HepG2 (cell line): Measurements from ENCODE around the gene FAM174C. TPM values are rescaled to one million over a fixed set of nuclear protein-coding genes. Genes with fewer than 3 reads are reported as not detected.

Experiments
- ATAC-seq: fragments of 200-7000 bp; cut with Tn5 transposase; 3 replicates; pipeline ENCODE4 v1.9.1; 2020; ENCODE audit warnings: mild to moderate bottlenecking, moderate library complexity
- Bru-seq: library from RNA; stranded (reverse); fragments of 400-500 nt; gene quantifications from one replicate; lab custom pipeline; 2021; lab: Mats Ljungman, UMichigan
- BruChase-seq, 2 experiments: library from RNA; stranded (reverse); fragments of 400-500 nt; gene quantifications; one replicate each; lab custom pipeline; 2021; lab: Mats Ljungman, UMichigan
- BruUV-seq: library from RNA; stranded (reverse); fragments of 400-500 nt; replicated peaks from 2 replicates; lab custom pipeline; 2021; lab: Mats Ljungman, UMichigan
- CTCF ChIA-PET: fragments of 300-600 bp; formaldehyde crosslinking; extraction: SDS; loops from one replicate; lab custom pipeline; 2021; ENCODE audit warnings: low total read pairs, inconsistent platforms, low intra/inter-chr PET ratio; lab: Yijun Ruan, JAX
- POLR2A ChIA-PET: fragments of 350-600 bp; sonication (Branson Sonifier 250); formaldehyde crosslinking; loops from one replicate; lab custom pipeline; 2020; ENCODE audit warnings: antibody characterized with exemption, inconsistent platforms; lab: Yijun Ruan, JAX
- DNase-seq: peaks from one replicate; pipeline ENCODE4 v3.0.0-alpha.2; 2015; ENCODE audit warnings: low spot score
- FAIRE-seq: peaks from 3 replicates; lab custom pipeline; 2011; peaks lifted over from hg19 to GRCh38; lab: Jason Lieb, UNC
- H2AFZ ChIP-seq: one replicate; pipeline ENCODE4 v1.6.1; 2011; ENCODE audit warnings: low read length, inconsistent platforms
- H3K27ac ChIP-seq: fragments of 300-600 bp; 3 replicates; pipeline ENCODE4 v1.8.0; 2011; ENCODE audit warnings: mixed run types, mild to moderate bottlenecking, mixed read lengths, low read length, inconsistent platforms; ENCODE audit not compliant: insufficient read depth; ENCODE audit errors: extremely low read length
- H3K27me3 ChIP-seq, 2 experiments: fragments of 200-600 bp in 1 of 2; 2 replicates in 1 of 2; 3 replicates in 1 of 2; pipeline versions ENCODE4 v1.6.0 to v1.8.0; 2011; ENCODE audit warnings: low read length in 2 of 2, mild to moderate bottlenecking in 2 of 2, moderate library complexity in 2 of 2, inconsistent platforms in 1 of 2; ENCODE audit not compliant: insufficient read depth in 2 of 2, control insufficient read depth in 1 of 2
- H3K36me3 ChIP-seq, 2 experiments: fragments of 200-600 bp in 1 of 2; replicated peaks in 1 of 2; 2 replicates in 1 of 2; 3 replicates in 1 of 2; pipeline versions ENCODE4 v1.5.1 to v1.8.0; 2011; ENCODE audit warnings: low read length in 2 of 2, inconsistent platforms in 1 of 2; ENCODE audit not compliant: insufficient read depth in 2 of 2, control insufficient read depth in 1 of 2
- H3K4me1 ChIP-seq: 2 replicates; pipeline ENCODE4 v1.5.1; 2012; ENCODE audit warnings: low read length, inconsistent platforms; ENCODE audit not compliant: insufficient read depth
- H3K4me2 ChIP-seq: 2 replicates; pipeline ENCODE4 v1.6.0; 2011; ENCODE audit warnings: low read depth, low read length, inconsistent platforms
- H3K4me3 ChIP-seq, 3 experiments: fragments of 200-600 bp in 1 of 3; sonication (generic), shearing (Covaris generic) in 1 of 3; replicated peaks in 1 of 3; 2 replicates each; pipeline ENCODE4 v1.5.1; 2011 to 2016; ENCODE audit warnings: low read length in 3 of 3, inconsistent platforms in 2 of 3, low read depth in 2 of 3, mild to moderate bottlenecking in 2 of 3, control low read depth in 1 of 3, mixed read lengths in 1 of 3; ENCODE audit not compliant: insufficient read depth in 1 of 3
- H3K79me2 ChIP-seq: one replicate; pipeline ENCODE4 v1.6.1; 2011; ENCODE audit warnings: low read length, inconsistent platforms; ENCODE audit not compliant: insufficient read depth
- H3K9ac ChIP-seq: 2 replicates; pipeline ENCODE4 v1.6.0; 2011; ENCODE audit warnings: mild to moderate bottlenecking, low read depth, low read length, inconsistent platforms; ENCODE audit not compliant: insufficient read depth
- H3K9me3 ChIP-seq: 2 replicates; pipeline ENCODE4 v1.5.1; 2012; ENCODE audit warnings: mild to moderate bottlenecking, low read length
- H4K20me1 ChIP-seq: 2 replicates; pipeline ENCODE4 v1.6.0; 2011; ENCODE audit warnings: inconsistent platforms, mild to moderate bottlenecking, low read length, moderate library complexity; ENCODE audit not compliant: insufficient read depth
- EHMT2 ChIP-seq: fragments of 200-600 bp; sonication (generic); IDR thresholded peaks from 2 replicates; pipeline ENCODE4 v1.7.0; 2017; ENCODE audit warnings: antibody characterized with exemption, low read depth, low read length, borderline replicate concordance
- HDAC1 ChIP-seq: sonication (generic); formaldehyde crosslinking; IDR thresholded peaks from 2 replicates; pipeline ENCODE4 v1.5.1; 2020; ENCODE audit warnings: mild to moderate bottlenecking, missing genetic modification reagents
- IKZF4 ChIP-seq: sonication (generic); formaldehyde crosslinking; IDR thresholded peaks from 2 replicates; pipeline ENCODE4 v1.5.1; 2020; ENCODE audit warnings: borderline replicate concordance, mild to moderate bottlenecking, low read depth, missing genetic modification reagents; ENCODE audit errors: not compliant biosample characterization
- MYC ChIP-seq: sonication (generic); formaldehyde crosslinking; IDR thresholded peaks from 2 replicates; pipeline ENCODE4 v1.9.0; 2021; ENCODE audit warnings: missing genetic modification reagents, borderline replicate concordance
- NKX3-1 ChIP-seq: sonication (generic); formaldehyde crosslinking; IDR thresholded peaks from 2 replicates; pipeline ENCODE4 v1.5.0; 2020; ENCODE audit warnings: missing genetic modification reagents
- ZFP36 ChIP-seq: fragments of 150-350 bp; IDR thresholded peaks from 2 replicates; pipeline ENCODE4 v1.6.1; 2018; ENCODE audit warnings: borderline replicate concordance, low read length, low read depth; ENCODE audit not compliant: partially characterized antibody
- ZNF614 ChIP-seq: IDR thresholded peaks from 2 replicates; pipeline ENCODE4 v1.6.1; 2018; ENCODE audit warnings: missing biosample characterization, missing genetic modification reagents, inconsistent platforms, borderline replicate concordance
- WGBS: methylation state at CpG from one replicate; pipeline ENCODE4 v1.1.6; 2017; ENCODE audit warnings: low lambda C conversion rate; 5-methylcytosine and 5-hydroxymethylcytosine counted together
- in situ Hi-C: cut with HindIII; loops from 2 replicates; pipeline ENCODE4 v1.10.0; 2017; ENCODE audit warnings: low pct_unique_long_range_greater_than_20kb; ENCODE audit not compliant: extremely low pct_ligation_motif_present
- intact Hi-C: fragments of 100-400 bp; cut with micrococcal nuclease; formaldehyde crosslinking; loops from one replicate; pipeline ENCODE4 v1.10.0; 2022; ENCODE audit not compliant: unreplicated experiment
- long read RNA-seq, 2 experiments: library from RNA in 1 of 2; library from polyadenylated mRNA in 1 of 2; stranded (forward) in 1 of 2; unstranded in 1 of 2; transcript quantifications; one replicate each; pipeline ENCODE4 v2.0.0, GENCODE V29; 2019 to 2022
- polyA minus RNA-seq, 3 experiments: library from RNA; depleted of rRNA, polyadenylated mRNA; stranded (reverse); fragments of >200 nt; gene quantifications; 2 replicates each; pipeline ENCODE4 v1.2.3, GENCODE V29; 2011; ENCODE audit warnings: low replicate concordance in 1 of 3
- polyA plus RNA-seq, 8 experiments: library from polyadenylated mRNA; depleted of rRNA in 3 of 8; stranded (reverse) in 7 of 8; unstranded in 1 of 8; fragments of >200 nt; fragmentation: Illumina TruSeq in 4 of 8; extraction: Trizol in 4 of 8; gene quantifications; 2 replicates each; pipeline versions ENCODE4 v1.2.1 to v1.2.3, GENCODE V29; 2011 to 2016; ENCODE audit warnings: low read depth in 4 of 8, missing spikeins in 1 of 8, mixed read lengths in 1 of 8; ENCODE audit not compliant: insufficient read depth in 1 of 8
- total RNA-seq, 5 experiments: library from RNA; depleted of rRNA; stranded (reverse); fragments of >200 nt; fragmentation: Illumina TruSeq; extraction: Trizol; gene quantifications; 2 replicates each; pipeline ENCODE4 v1.2.3, GENCODE V29; 2016; ENCODE audit warnings: low read depth in 1 of 5
- TF ChIP-seq, protein P1 (sequence below): sonication (generic); formaldehyde crosslinking; IDR thresholded peaks from 2 replicates; pipeline ENCODE4 v1.4.0; 2020; ENCODE audit warnings: mild to moderate bottlenecking, missing genetic modification reagents, borderline replicate concordance
- TF ChIP-seq, protein P2 (sequence below): sonication (generic); formaldehyde crosslinking; IDR thresholded peaks from 2 replicates; pipeline ENCODE4 v1.5.0; 2020; ENCODE audit warnings: missing genetic modification reagents

The FAM174C gene
- total RNA-seq (2016; rRNA removed; fragmentation: Illumina TruSeq; extraction: Trizol) (21.9 and 31.3 TPM in 2 replicates), polyA plus RNA-seq (2011; rRNA removed) (19.5 and 21.2 TPM in 2 replicates), polyA minus RNA-seq (2011; rRNA and poly(A)+ RNA removed; ENCODE audit: low replicate concordance) (15.5 and 24.8 TPM in 2 replicates), Bru-seq, nascent RNA (percentile 65 among the genes with signal in this experiment), BruChase-seq, experiment 1, labeled RNA remaining after a 6-hour chase (percentile 82 among the genes with signal in this experiment), BruChase-seq, experiment 2, labeled RNA remaining after a 2-hour chase (percentile 70 among the genes with signal in this experiment)
- total RNA-seq (2016; cell fraction: cytosol; rRNA removed; fragmentation: Illumina TruSeq; extraction: Trizol; ENCODE audit: low read depth): 67.5 and 90.2 TPM in 2 replicates
- total RNA-seq (2016; cell fraction: insoluble cytoplasmic fraction; rRNA removed; fragmentation: Illumina TruSeq; extraction: Trizol): 14.2 and 28.2 TPM in 2 replicates
- 57.9 and 74.3 TPM in 2 replicates for total RNA-seq (2016; cell fraction: membrane; rRNA removed; fragmentation: Illumina TruSeq; extraction: Trizol)
- 18.6 and 22.9 TPM in 2 replicates for total RNA-seq (2016; cell fraction: nucleus; rRNA removed; fragmentation: Illumina TruSeq; extraction: Trizol)
- 21.0 and 42.4 TPM in 2 replicates for polyA plus RNA-seq (2011; cell fraction: cytosol; rRNA removed)
- polyA plus RNA-seq (2011; cell fraction: nucleus; rRNA removed): 45.8 and 49.4 TPM in 2 replicates
- polyA plus RNA-seq (2012): 14.1 and 18.2 TPM in 2 replicates
- 104 and 136 TPM in 2 replicates for polyA plus RNA-seq (2016; cell fraction: cytosol; fragmentation: Illumina TruSeq; extraction: Trizol; ENCODE audit: low read depth)
- 24.1 and 30.7 TPM in 2 replicates for polyA plus RNA-seq (2016; cell fraction: insoluble cytoplasmic fraction; fragmentation: Illumina TruSeq; extraction: Trizol; ENCODE audit: low read depth)
- polyA plus RNA-seq (2016; cell fraction: membrane; fragmentation: Illumina TruSeq; extraction: Trizol; ENCODE audit: low read depth): 78.9 and 88.8 TPM in 2 replicates
- polyA plus RNA-seq (2016; cell fraction: nucleus; fragmentation: Illumina TruSeq; extraction: Trizol; ENCODE audit: insufficient read depth, low read depth): 43.0 and 56.8 TPM in 2 replicates
- 9.4 and 11.7 TPM in 2 replicates for polyA minus RNA-seq (2011; cell fraction: cytosol; rRNA and poly(A)+ RNA removed)
- polyA minus RNA-seq (2011; cell fraction: nucleus; rRNA and poly(A)+ RNA removed): 6.5 and 6.8 TPM in 2 replicates
- long read RNA-seq, experiment 1, transcript C19orf24-202 (3 exons, 668 nt): minor isoform, 8 of 59 reads
- long read RNA-seq, experiment 1, transcript C19orf24-201 (3 exons, 983 nt): major isoform, 45 of 59 reads
- long read RNA-seq, experiment 1, partial matches to known transcripts: 0 of 59 reads
- long read RNA-seq, experiment 1, other reads (novel, unspliced or antisense): 5 of 59 reads
- long read RNA-seq, experiment 2, transcript C19orf24-202 (3 exons, 668 nt): minor isoform, 11 of 115 reads
- long read RNA-seq, experiment 2, transcript C19orf24-201 (3 exons, 983 nt): major isoform, 95 of 115 reads
- long read RNA-seq, experiment 2, partial matches to known transcripts: 0 of 115 reads
- long read RNA-seq, experiment 2, other reads (novel, unspliced or antisense): 6 of 115 reads

DNA sequence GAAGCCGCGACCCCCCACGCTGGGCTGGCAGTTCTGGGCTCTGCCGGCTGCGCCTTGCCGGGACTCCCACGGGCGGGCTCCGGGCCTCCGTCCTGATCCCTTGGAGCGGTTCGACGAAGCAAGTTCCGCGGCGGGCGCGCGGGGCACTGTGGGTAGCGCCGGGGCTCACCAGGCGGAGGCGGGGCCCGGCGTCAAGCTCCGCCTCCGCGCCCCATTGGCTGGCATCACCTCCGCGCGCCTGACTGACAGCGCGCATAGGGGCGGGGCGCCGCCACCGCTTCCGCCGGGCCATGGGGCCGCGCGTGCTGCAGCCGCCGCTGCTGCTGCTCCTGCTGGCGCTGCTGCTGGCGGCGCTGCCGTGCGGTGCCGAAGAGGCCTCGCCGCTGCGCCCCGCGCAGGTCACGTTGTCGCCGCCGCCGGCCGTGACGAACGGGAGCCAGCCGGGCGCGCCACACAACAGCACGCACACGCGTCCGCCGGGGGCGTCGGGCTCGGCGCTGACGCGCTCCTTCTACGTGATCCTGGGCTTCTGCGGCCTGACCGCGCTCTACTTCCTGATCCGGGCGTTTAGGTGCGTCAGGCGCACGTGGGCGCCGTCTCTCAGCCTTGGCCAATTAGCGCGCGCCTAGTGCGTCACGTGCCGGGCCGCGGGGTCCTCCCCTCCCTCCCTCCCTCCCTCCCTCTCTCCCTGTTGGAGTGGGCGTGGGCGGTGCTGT lies at the start of gene FAM174C:
Gene FAM174C (plus strand): TSS at position 271 of the 716 bp plus-strand sequence. CDS start 20 bp downstream, at position 291.
- ATAC-seq (peak; percentile 69), FAIRE-seq (peak; percentile 74), DNase-seq (peak; percentile 91)
- Histone ChIP-seq H4K20me1 (peaks cover 27% of the 10 kb centered on the region), H3K36me3 (peaks cover 21 to 55% of the 10 kb centered on the region in 2 experiments), H3K27ac (peak within 1 kb of the TSS; percentile 100), H3K4me1 (peaks cover 58% of the 10 kb centered on the region), H3K9me3 (no peaks in the 10 kb centered on the region), H3K4me3 (peak within 1 kb of the TSS; percentile 57 to 85 (median 73)), H3K9ac (peak within 1 kb of the TSS; percentile 95), H3K27me3 (no peaks in the 10 kb centered on the region), H2AFZ (no peak within 1 kb of the TSS), H3K4me2 (peak within 1 kb of the TSS; percentile 86), H3K79me2 (peaks cover 27% of the 10 kb centered on the region)
- intact Hi-C loops (no loop called here), in situ Hi-C loops (loop anchor here (5.0 kb wide), 1 partner anchor 33 kb away; the partner anchor contains the start of gene ATP5F1D)
- ChIA-PET CTCF (no interaction called here), POLR2A (interaction anchor here (0.5 to 1.5 kb wide), 15 partner anchors 9 to 284 kb away, joined by 3 to 25 read pairs (median 4); a partner anchor contains a TSS)
- WGBS: 0% methylated on average over 10 of the region's 98 CpGs
- BruUV-seq: TSS peak; percentile 63
- TF ChIP-seq EHMT2 (no peak), NKX3-1 (CRISPR knock-in tag) (peak; percentile 31; the same call in 1 of the 2 replicates), ZNF614 (CRISPR knock-in tag) (peak; percentile 60; the same call in 1 of the 2 replicates), IKZF4 (peak; percentile 96), ZFP36 (no peak), MYC (CRISPR knock-in tag) (peak; percentile 87), HDAC1 (CRISPR knock-in tag) (peak; percentile 2; the same call in 1 of the 2 replicates)
- TF ChIP-seq, protein P1, sequence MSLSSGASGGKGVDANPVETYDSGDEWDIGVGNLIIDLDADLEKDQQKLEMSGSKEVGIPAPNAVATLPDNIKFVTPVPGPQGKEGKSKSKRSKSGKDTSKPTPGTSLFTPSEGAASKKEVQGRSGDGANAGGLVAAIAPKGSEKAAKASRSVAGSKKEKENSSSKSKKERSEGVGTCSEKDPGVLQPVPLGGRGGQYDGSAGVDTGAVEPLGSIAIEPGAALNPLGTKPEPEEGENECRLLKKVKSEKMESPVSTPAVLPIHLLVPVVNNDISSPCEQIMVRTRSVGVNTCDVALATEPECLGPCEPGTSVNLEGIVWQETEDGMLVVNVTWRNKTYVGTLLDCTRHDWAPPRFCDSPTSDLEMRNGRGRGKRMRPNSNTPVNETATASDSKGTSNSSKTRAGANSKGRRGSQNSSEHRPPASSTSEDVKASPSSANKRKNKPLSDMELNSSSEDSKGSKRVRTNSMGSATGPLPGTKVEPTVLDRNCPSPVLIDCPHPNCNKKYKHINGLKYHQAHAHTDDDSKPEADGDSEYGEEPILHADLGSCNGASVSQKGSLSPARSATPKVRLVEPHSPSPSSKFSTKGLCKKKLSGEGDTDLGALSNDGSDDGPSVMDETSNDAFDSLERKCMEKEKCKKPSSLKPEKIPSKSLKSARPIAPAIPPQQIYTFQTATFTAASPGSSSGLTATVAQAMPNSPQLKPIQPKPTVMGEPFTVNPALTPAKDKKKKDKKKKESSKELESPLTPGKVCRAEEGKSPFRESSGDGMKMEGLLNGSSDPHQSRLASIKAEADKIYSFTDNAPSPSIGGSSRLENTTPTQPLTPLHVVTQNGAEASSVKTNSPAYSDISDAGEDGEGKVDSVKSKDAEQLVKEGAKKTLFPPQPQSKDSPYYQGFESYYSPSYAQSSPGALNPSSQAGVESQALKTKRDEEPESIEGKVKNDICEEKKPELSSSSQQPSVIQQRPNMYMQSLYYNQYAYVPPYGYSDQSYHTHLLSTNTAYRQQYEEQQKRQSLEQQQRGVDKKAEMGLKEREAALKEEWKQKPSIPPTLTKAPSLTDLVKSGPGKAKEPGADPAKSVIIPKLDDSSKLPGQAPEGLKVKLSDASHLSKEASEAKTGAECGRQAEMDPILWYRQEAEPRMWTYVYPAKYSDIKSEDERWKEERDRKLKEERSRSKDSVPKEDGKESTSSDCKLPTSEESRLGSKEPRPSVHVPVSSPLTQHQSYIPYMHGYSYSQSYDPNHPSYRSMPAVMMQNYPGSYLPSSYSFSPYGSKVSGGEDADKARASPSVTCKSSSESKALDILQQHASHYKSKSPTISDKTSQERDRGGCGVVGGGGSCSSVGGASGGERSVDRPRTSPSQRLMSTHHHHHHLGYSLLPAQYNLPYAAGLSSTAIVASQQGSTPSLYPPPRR (CRISPR knock-in tag): no peak
- TF ChIP-seq, protein P2, sequence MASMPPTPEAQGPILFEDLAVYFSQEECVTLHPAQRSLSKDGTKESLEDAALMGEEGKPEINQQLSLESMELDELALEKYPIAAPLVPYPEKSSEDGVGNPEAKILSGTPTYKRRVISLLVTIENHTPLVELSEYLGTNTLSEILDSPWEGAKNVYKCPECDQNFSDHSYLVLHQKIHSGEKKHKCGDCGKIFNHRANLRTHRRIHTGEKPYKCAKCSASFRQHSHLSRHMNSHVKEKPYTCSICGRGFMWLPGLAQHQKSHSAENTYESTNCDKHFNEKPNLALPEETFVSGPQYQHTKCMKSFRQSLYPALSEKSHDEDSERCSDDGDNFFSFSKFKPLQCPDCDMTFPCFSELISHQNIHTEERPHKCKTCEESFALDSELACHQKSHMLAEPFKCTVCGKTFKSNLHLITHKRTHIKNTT (CRISPR knock-in tag): no peak
